Kidney glomerular epithelial cell (primary cell): Measurements from ENCODE around the gene MARK3.
A peak's percentile ranks its signal among the peaks of the same experiment; 100 is the strongest.

Experiments used
- DNase-seq: peaks from one replicate; lab custom pipeline; 2025; lab: John Stamatoyannopoulos, UW

Gene MARK3

GRCh38 chr14:103436533-103436932 lies 51.3 kb downstream of the MARK3 start:
- DNase-seq: no peak

- DNase-seq: no peak
Observed at GRCh38 chr14:103442288-103442687, 57.1 kb downstream of the MARK3 start.

GRCh38 chr14:103443111-103443510 lies 57.9 kb downstream of the MARK3 start:
- DNase-seq: no peak

GRCh38 chr14:103444837-103445524 lies 59.8 kb downstream of the MARK3 start:
- no peak for DNase-seq

GRCh38 chr14:103445806-103446205 lies 60.6 kb downstream of the MARK3 start:
- no peak for DNase-seq

- no peak for DNase-seq
Observed at GRCh38 chr14:103448097-103448496, 62.9 kb downstream of the MARK3 start.

- no peak for DNase-seq
Observed at GRCh38 chr14:103449634-103450161, 64.5 kb downstream of the MARK3 start.

- DNase-seq: no peak
Observed at GRCh38 chr14:103450416-103450815, 65.2 kb downstream of the MARK3 start.

GRCh38 chr14:103451401-103451800 lies 66.2 kb downstream of the MARK3 start:
- DNase-seq: no peak

- no peak for DNase-seq
Observed at GRCh38 chr14:103453791-103454190, 68.6 kb downstream of the MARK3 start.

GRCh38 chr14:103456167-103456835 lies 71.1 kb downstream of the MARK3 start:
- no peak for DNase-seq

GRCh38 chr14:103460415-103460814 lies 75.2 kb downstream of the MARK3 start:
- no peak for DNase-seq

- no peak for DNase-seq
Observed at GRCh38 chr14:103463149-103463548, 77.9 kb downstream of the MARK3 start.

- no peak for DNase-seq
Observed at GRCh38 chr14:103463851-103464250, 78.6 kb downstream of the MARK3 start.

GRCh38 chr14:103472939-103473338 lies 87.7 kb downstream of the MARK3 start:
- no peak for DNase-seq

- no peak for DNase-seq
Observed at GRCh38 chr14:103474893-103475292, 89.7 kb downstream of the MARK3 start.

GRCh38 chr14:103476065-103476464 lies 90.8 kb downstream of the MARK3 start:
- DNase-seq: no peak

- DNase-seq: no peak
Observed at GRCh38 chr14:103476631-103477030, 91.4 kb downstream of the MARK3 start.

GRCh38 chr14:103480595-103480994 lies 95.4 kb downstream of the MARK3 start:
- no peak for DNase-seq

- DNase-seq: peak; percentile 20
Observed at GRCh38 chr14:103483600-103483999, 98.4 kb downstream of the MARK3 start.

- no peak for DNase-seq
Observed at GRCh38 chr14:103485504-103485903, 100.3 kb downstream of the MARK3 start.

- DNase-seq: no peak
Observed at GRCh38 chr14:103488071-103488470, 102.9 kb downstream of the MARK3 start.

GRCh38 chr14:103488960-103489359 lies 103.7 kb downstream of the MARK3 start:
- no peak for DNase-seq

GRCh38 chr14:103489621-103490020 lies 104.4 kb downstream of the MARK3 start:
- DNase-seq: no peak
